ENCODE results near the gene RNU6-1. TPM values are rescaled to one million over a fixed set of nuclear protein-coding genes. Genes with fewer than 3 reads are reported as not detected.

The RNU6-1 gene
- total and polyA plus RNA-seq, 5 donors from 2014 or later, result not detected

- Histone ChIP-seq H3K4me3 (ENCODE audit: low read depth, low read length) (no peak overlapping the region), H3K4me1 (ENCODE audit: control insufficient read depth, insufficient read depth, low read length, poor library complexity, severe bottlenecking) (no peaks in the 10 kb centered on the region), H3K27ac (ENCODE audit: insufficient read depth, low read length, poor library complexity, severe bottlenecking) (no peak overlapping the region), H3K9me3 (ENCODE audit: control insufficient read depth in 2 of 2, low read length in 2 of 2) (no peaks in the 10 kb centered on the region), H3K36me3 (ENCODE audit: control insufficient read depth, insufficient read depth, low read length) (no peaks in the 10 kb centered on the region), H3K27me3 (ENCODE audit: control insufficient read depth, insufficient read depth, low read length) (peaks cover 17% of the 10 kb centered on the region)
- DNase-seq (no peak), ATAC-seq (ENCODE audit: low read depth in 2 of 2) (no peak)
- H3K27me3 Mint-ChIP-seq, result peaks cover 47% of the 10 kb centered on the region
- peaks cover 0 to 5% (median 0%) of the 10 kb centered on the region in 7 donors for H3K9me3 Mint-ChIP-seq
- no peak overlapping the region for H3K4me3 Mint-ChIP-seq
- H3K27ac Mint-ChIP-seq, result no peak overlapping the region
- H3K36me3 Mint-ChIP-seq, result peaks cover 13% of the 10 kb centered on the region
- H3K4me1 Mint-ChIP-seq, result peaks cover 0 to 5% (median 0%) of the 10 kb centered on the region in 4 donors
Observed at GRCh38 chr15:67815036-67815592, 24.7 kb downstream of the RNU6-1 start.

DNA sequence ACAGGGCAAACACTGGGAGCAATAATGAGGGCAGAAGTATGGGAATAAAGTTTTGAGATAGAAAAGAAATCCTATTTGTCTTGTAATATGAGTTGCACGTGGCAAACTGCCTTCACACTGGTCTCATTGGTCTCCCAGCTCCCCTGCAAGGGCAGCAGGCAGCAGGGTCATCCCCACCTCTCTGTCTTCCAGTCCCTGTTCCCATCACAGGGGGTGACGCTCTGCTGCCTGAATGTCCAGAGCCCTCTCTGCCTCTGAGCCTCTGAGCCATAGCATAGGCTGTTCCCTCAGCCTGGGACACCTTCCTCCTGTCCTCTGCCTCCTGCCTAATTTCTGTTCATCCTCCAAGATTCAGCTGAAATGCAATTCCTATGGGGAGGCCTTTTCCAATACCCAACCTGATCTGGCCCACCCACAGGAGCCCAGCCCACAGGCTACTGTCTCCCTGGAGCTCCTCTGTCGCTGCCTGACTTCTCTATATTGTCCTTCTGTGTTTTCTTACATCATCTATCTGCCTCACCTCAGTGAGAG, 26.7 kb downstream of the RNU6-1 start:
- Mint-ChIP-seq H3K27ac (no peak overlapping the region), H3K27me3 (peaks cover 36% of the 10 kb centered on the region)
- no peak for ATAC-seq (ENCODE audit: low read depth in 2 of 2)

DNA sequence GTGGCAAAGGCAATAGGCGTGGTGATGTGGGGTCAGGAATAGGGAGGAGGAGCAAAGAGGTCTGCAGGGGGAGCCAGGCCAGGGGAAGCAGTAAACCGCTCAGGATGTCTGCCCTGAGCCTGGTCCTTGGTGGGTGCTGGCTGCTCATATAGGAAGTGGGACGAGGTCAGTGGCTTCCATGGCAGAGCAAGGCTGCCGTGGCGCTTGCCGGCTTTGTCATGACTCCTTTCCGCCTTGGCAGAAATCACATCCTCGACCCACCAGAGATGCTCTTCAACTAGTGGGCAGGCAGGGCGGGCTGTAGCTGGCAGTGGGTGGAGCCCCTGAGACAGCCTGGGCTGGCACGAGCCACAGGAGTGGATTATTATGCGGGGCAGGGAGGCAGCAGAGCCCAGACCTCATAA, 27.6 kb downstream of the RNU6-1 start:
- Mint-ChIP-seq H3K27ac (peak overlapping the region in 1 of 3 donors; percentile 42), H3K27me3 (peaks cover 28% of the 10 kb centered on the region), H3K36me3 (peaks cover 27% of the 10 kb centered on the region), H3K4me1 (peaks cover 0 to 6% (median 0%) of the 10 kb centered on the region in 4 donors), H3K4me3 (no peak overlapping the region), H3K9me3 (peaks cover 0 to 5% (median 0%) of the 10 kb centered on the region in 7 donors)
- Histone ChIP-seq H3K4me3 (ENCODE audit: low read depth, low read length) (no peak overlapping the region), H3K27me3 (ENCODE audit: control insufficient read depth, insufficient read depth, low read length) (peaks cover 7% of the 10 kb centered on the region), H3K27ac (ENCODE audit: insufficient read depth, low read length, poor library complexity, severe bottlenecking) (no peak overlapping the region), H3K36me3 (ENCODE audit: control insufficient read depth, insufficient read depth, low read length) (no peaks in the 10 kb centered on the region), H3K4me1 (ENCODE audit: control insufficient read depth, insufficient read depth, low read length, poor library complexity, severe bottlenecking) (no peaks in the 10 kb centered on the region), H3K9me3 (ENCODE audit: control insufficient read depth in 2 of 2, low read length in 2 of 2) (no peaks in the 10 kb centered on the region)
- DNase-seq (no peak), ATAC-seq (ENCODE audit: low read depth in 2 of 2) (no peak)

More for the DNA sequence above, 26.7 kb downstream of the RNU6-1 start:
- no peak overlapping the region for H3K27ac ChIP-seq (ENCODE audit: insufficient read depth, low read length, poor library complexity, severe bottlenecking)
- no peak overlapping the region for H3K4me3 ChIP-seq (ENCODE audit: low read depth, low read length)
- H3K27me3 ChIP-seq (ENCODE audit: control insufficient read depth, insufficient read depth, low read length), result peaks cover 9% of the 10 kb centered on the region
- no peak for DNase-seq
- peaks cover 0 to 5% (median 0%) of the 10 kb centered on the region in 7 donors for H3K9me3 Mint-ChIP-seq
- H3K9me3 ChIP-seq (ENCODE audit: control insufficient read depth in 2 of 2, low read length in 2 of 2), result no peaks in the 10 kb centered on the region
- peaks cover 19% of the 10 kb centered on the region for H3K36me3 Mint-ChIP-seq
- peaks cover 0 to 5% (median 0%) of the 10 kb centered on the region in 4 donors for H3K4me1 Mint-ChIP-seq
- no peak overlapping the region for H3K4me3 Mint-ChIP-seq
- H3K36me3 ChIP-seq (ENCODE audit: control insufficient read depth, insufficient read depth, low read length), result no peaks in the 10 kb centered on the region
- no peaks in the 10 kb centered on the region for H3K4me1 ChIP-seq (ENCODE audit: control insufficient read depth, insufficient read depth, low read length, poor library complexity, severe bottlenecking)

DNA sequence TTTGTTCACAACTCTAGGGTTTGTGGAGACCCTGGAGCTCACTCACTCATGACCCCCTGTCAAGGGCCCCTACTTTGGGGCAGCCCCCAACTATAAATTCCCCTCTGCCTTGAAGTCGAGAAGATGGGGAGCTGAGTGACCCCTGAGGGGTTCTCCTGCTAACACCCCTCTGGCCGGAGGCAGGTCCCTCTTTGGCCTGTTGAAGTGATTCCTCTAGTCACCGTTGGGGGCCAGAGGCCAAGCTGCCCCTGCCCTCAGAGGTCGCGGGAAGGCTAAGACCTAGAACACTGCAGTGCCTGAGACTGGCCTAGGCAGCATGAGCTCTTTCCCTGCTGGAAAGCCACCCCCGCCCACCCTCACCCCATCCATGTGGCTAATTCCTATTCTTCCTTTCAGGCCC, 30.0 kb downstream of the RNU6-1 start:
- H3K36me3 Mint-ChIP-seq, result peaks cover 25% of the 10 kb centered on the region
- peaks cover 0 to 6% (median 0%) of the 10 kb centered on the region in 4 donors for H3K4me1 Mint-ChIP-seq
- H3K27ac Mint-ChIP-seq, result no peak overlapping the region
- H3K4me3 Mint-ChIP-seq, result no peak overlapping the region
- H3K27ac ChIP-seq (ENCODE audit: insufficient read depth, low read length, poor library complexity, severe bottlenecking), result no peak overlapping the region
- no peaks in the 10 kb centered on the region for H3K4me1 ChIP-seq (ENCODE audit: control insufficient read depth, insufficient read depth, low read length, poor library complexity, severe bottlenecking)
- H3K9me3 ChIP-seq (ENCODE audit: control insufficient read depth in 2 of 2, low read length in 2 of 2), result no peaks in the 10 kb centered on the region
- no peaks in the 10 kb centered on the region for H3K27me3 ChIP-seq (ENCODE audit: control insufficient read depth, insufficient read depth, low read length)
- H3K9me3 Mint-ChIP-seq, result peaks cover 0 to under 1% (median 0%) of the 10 kb centered on the region in 7 donors
- H3K36me3 ChIP-seq (ENCODE audit: control insufficient read depth, insufficient read depth, low read length), result no peaks in the 10 kb centered on the region
- DNase-seq, result no peak
- no peak for ATAC-seq (ENCODE audit: low read depth in 2 of 2)
- H3K4me3 ChIP-seq (ENCODE audit: low read depth, low read length), result no peak overlapping the region
- H3K27me3 Mint-ChIP-seq, result peaks cover 16% of the 10 kb centered on the region

- no peaks in the 10 kb centered on the region for H3K36me3 ChIP-seq (ENCODE audit: control insufficient read depth, insufficient read depth, low read length)
- Mint-ChIP-seq H3K27ac (no peak overlapping the region), H3K4me1 (peaks cover 0 to 6% (median 0%) of the 10 kb centered on the region in 4 donors), H3K4me3 (no peak overlapping the region), H3K9me3 (no peaks in the 10 kb centered on the region), H3K27me3 (peaks cover 16% of the 10 kb centered on the region), H3K36me3 (peaks cover 24% of the 10 kb centered on the region)
- H3K4me3 ChIP-seq (ENCODE audit: low read depth, low read length), result no peak overlapping the region
- no peak overlapping the region for H3K27ac ChIP-seq (ENCODE audit: insufficient read depth, low read length, poor library complexity, severe bottlenecking)
- no peaks in the 10 kb centered on the region for H3K27me3 ChIP-seq (ENCODE audit: control insufficient read depth, insufficient read depth, low read length)
- ATAC-seq (ENCODE audit: low read depth in 2 of 2) (no peak), DNase-seq (no peak)
- no peaks in the 10 kb centered on the region for H3K4me1 ChIP-seq (ENCODE audit: control insufficient read depth, insufficient read depth, low read length, poor library complexity, severe bottlenecking)
- no peaks in the 10 kb centered on the region for H3K9me3 ChIP-seq (ENCODE audit: control insufficient read depth in 2 of 2, low read length in 2 of 2)
Observed at GRCh38 chr15:67809441-67809840, 30.4 kb downstream of the RNU6-1 start.

- Mint-ChIP-seq H3K27ac (no peak overlapping the region), H3K36me3 (peaks cover 24% of the 10 kb centered on the region)
Observed at GRCh38 chr15:67808821-67809220, 31.0 kb downstream of the RNU6-1 start.

GRCh38 chr15:67807836-67808235, 32.0 kb downstream of the RNU6-1 start:
- Histone ChIP-seq H3K4me3 (ENCODE audit: low read depth, low read length) (no peak overlapping the region), H3K4me1 (ENCODE audit: control insufficient read depth, insufficient read depth, low read length, poor library complexity, severe bottlenecking) (no peaks in the 10 kb centered on the region), H3K36me3 (ENCODE audit: control insufficient read depth, insufficient read depth, low read length) (no peaks in the 10 kb centered on the region), H3K9me3 (ENCODE audit: control insufficient read depth in 2 of 2, low read length in 2 of 2) (no peaks in the 10 kb centered on the region), H3K27me3 (ENCODE audit: control insufficient read depth, insufficient read depth, low read length) (no peaks in the 10 kb centered on the region), H3K27ac (ENCODE audit: insufficient read depth, low read length, poor library complexity, severe bottlenecking) (no peak overlapping the region)
- ATAC-seq (ENCODE audit: low read depth in 2 of 2), result no peak
- H3K36me3 Mint-ChIP-seq, result peaks cover 20% of the 10 kb centered on the region
- H3K4me3 Mint-ChIP-seq, result no peak overlapping the region
- peaks cover 12% of the 10 kb centered on the region for H3K27me3 Mint-ChIP-seq
- peaks cover 0 to 6% (median 0%) of the 10 kb centered on the region in 4 donors for H3K4me1 Mint-ChIP-seq
- H3K9me3 Mint-ChIP-seq, result no peaks in the 10 kb centered on the region
- H3K27ac Mint-ChIP-seq, result no peak overlapping the region
- DNase-seq, result no peak

More at GRCh38 chr15:67808821-67809220, 31.0 kb downstream of the RNU6-1 start:
- no peaks in the 10 kb centered on the region for H3K4me1 ChIP-seq (ENCODE audit: control insufficient read depth, insufficient read depth, low read length, poor library complexity, severe bottlenecking)
- no peaks in the 10 kb centered on the region for H3K27me3 ChIP-seq (ENCODE audit: control insufficient read depth, insufficient read depth, low read length)
- no peak overlapping the region for H3K4me3 Mint-ChIP-seq
- peaks cover 16% of the 10 kb centered on the region for H3K27me3 Mint-ChIP-seq
- H3K4me1 Mint-ChIP-seq, result peaks cover 0 to 6% (median 0%) of the 10 kb centered on the region in 4 donors
- no peak overlapping the region for H3K4me3 ChIP-seq (ENCODE audit: low read depth, low read length)
- no peak overlapping the region for H3K27ac ChIP-seq (ENCODE audit: insufficient read depth, low read length, poor library complexity, severe bottlenecking)
- DNase-seq (no peak), ATAC-seq (ENCODE audit: low read depth in 2 of 2) (no peak)
- H3K9me3 ChIP-seq (ENCODE audit: control insufficient read depth in 2 of 2, low read length in 2 of 2), result no peaks in the 10 kb centered on the region
- H3K9me3 Mint-ChIP-seq, result no peaks in the 10 kb centered on the region
- H3K36me3 ChIP-seq (ENCODE audit: control insufficient read depth, insufficient read depth, low read length), result no peaks in the 10 kb centered on the region

- peaks cover 20% of the 10 kb centered on the region for H3K36me3 Mint-ChIP-seq
- no peaks in the 10 kb centered on the region for H3K9me3 ChIP-seq (ENCODE audit: control insufficient read depth in 2 of 2, low read length in 2 of 2)
- H3K4me3 Mint-ChIP-seq, result no peak overlapping the region
- no peak overlapping the region for H3K27ac ChIP-seq (ENCODE audit: insufficient read depth, low read length, poor library complexity, severe bottlenecking)
- peaks cover 0 to 6% (median 0%) of the 10 kb centered on the region in 4 donors for H3K4me1 Mint-ChIP-seq
- H3K36me3 ChIP-seq (ENCODE audit: control insufficient read depth, insufficient read depth, low read length), result no peaks in the 10 kb centered on the region
- H3K4me3 ChIP-seq (ENCODE audit: low read depth, low read length), result no peak overlapping the region
- H3K27me3 ChIP-seq (ENCODE audit: control insufficient read depth, insufficient read depth, low read length), result no peaks in the 10 kb centered on the region
- ATAC-seq (ENCODE audit: low read depth in 2 of 2) (no peak), DNase-seq (no peak)
- H3K9me3 Mint-ChIP-seq, result no peaks in the 10 kb centered on the region
- H3K27me3 Mint-ChIP-seq, result peaks cover 6% of the 10 kb centered on the region
- H3K4me1 ChIP-seq (ENCODE audit: control insufficient read depth, insufficient read depth, low read length, poor library complexity, severe bottlenecking), result no peaks in the 10 kb centered on the region
- peak overlapping the region in 1 of 3 donors; percentile 50 for H3K27ac Mint-ChIP-seq
Observed at GRCh38 chr15:67807141-67807540, 32.7 kb downstream of the RNU6-1 start.

All from CD4-positive, CD25-positive, alpha-beta regulatory T cell (primary cell).